ENCODE results near the gene DES.

DNA sequence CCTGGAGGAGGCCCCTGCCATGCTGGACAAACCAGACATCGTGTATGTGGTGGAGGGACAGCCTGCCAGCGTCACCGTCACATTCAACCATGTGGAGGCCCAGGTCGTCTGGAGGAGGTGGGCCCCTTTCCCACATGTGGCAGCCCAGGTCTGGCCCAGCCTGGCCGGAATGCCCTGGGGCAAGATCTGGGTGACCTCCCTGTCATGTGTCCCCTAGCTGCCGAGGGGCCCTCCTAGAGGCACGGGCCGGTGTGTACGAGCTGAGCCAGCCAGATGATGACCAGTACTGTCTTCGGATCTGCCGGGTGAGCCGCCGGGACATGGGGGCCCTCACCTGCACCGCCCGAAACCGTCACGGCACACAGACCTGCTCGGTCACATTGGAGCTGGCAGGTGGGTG, 55.3 kb downstream of the DES start:
- TF ChIP-seq POLR2A (IDR thresholded peaks at IDR 0.05; ENCODE audit: low read length) (no peak), GATA1 (IDR thresholded peaks at IDR 0.05; ENCODE audit: low read depth, low read length) (no peak)

Measured in erythroblast (primary cell).